Endodermal cell (in vitro differentiated cells): Measurements from ENCODE around the gene AAK1. TPM values are rescaled to one million over a fixed set of nuclear protein-coding genes. Genes with fewer than 3 reads are reported as not detected.

Experiments
- DNase-seq: peaks from one replicate; pipeline ENCODE4 v3.0.0-alpha.2; 2017
- H3K27ac ChIP-seq: 2 replicates; pipeline ENCODE4 v1.5.1; 2013; ENCODE audit warnings: mild to moderate bottlenecking, low read depth, low read length, moderate library complexity
- H3K27me3 ChIP-seq: 2 replicates; pipeline ENCODE4 v1.6.1; 2013; ENCODE audit warnings: mild to moderate bottlenecking, low read length, moderate library complexity; ENCODE audit not compliant: insufficient read depth, control insufficient read depth, poor library complexity, severe bottlenecking
- H3K36me3 ChIP-seq: 2 replicates; pipeline ENCODE4 v1.7.0; 2013; ENCODE audit warnings: mild to moderate bottlenecking, low read length, moderate library complexity; ENCODE audit not compliant: control insufficient read depth, insufficient read depth
- H3K4me1 ChIP-seq: one replicate; pipeline ENCODE4 v1.7.0; 2013; ENCODE audit warnings: low read length; ENCODE audit not compliant: control insufficient read depth, insufficient read depth
- H3K4me3 ChIP-seq: 2 replicates; pipeline ENCODE4 v1.5.1; 2013; ENCODE audit warnings: mild to moderate bottlenecking, low read length, moderate library complexity
- H3K9ac ChIP-seq: 2 replicates; pipeline ENCODE4 v1.6.1; 2013; ENCODE audit warnings: mild to moderate bottlenecking, low read length, moderate library complexity; ENCODE audit not compliant: poor library complexity, severe bottlenecking; ENCODE audit errors: extremely low read depth
- H3K9me3 ChIP-seq: 2 replicates; pipeline ENCODE4 v1.6.1; 2013; ENCODE audit warnings: mild to moderate bottlenecking, low read length, moderate library complexity; ENCODE audit not compliant: control insufficient read depth
- H3K27ac Mint-ChIP-seq: 2 replicates; pipeline ENCODE4 v1.8.0; 2020; ENCODE audit warnings: mixed read lengths
- H3K27me3 Mint-ChIP-seq: 2 replicates; pipeline ENCODE4 v1.8.0; 2021; ENCODE audit warnings: mild to moderate bottlenecking, mixed read lengths; ENCODE audit not compliant: insufficient read depth
- H3K36me3 Mint-ChIP-seq: 2 replicates; pipeline ENCODE4 v1.8.0; 2020; ENCODE audit warnings: low read depth, mixed read lengths
- H3K4me1 Mint-ChIP-seq: 2 replicates; pipeline ENCODE4 v1.8.0; 2020; ENCODE audit warnings: mixed read lengths
- H3K4me3 Mint-ChIP-seq: 2 replicates; pipeline ENCODE4 v1.8.0; 2020; ENCODE audit warnings: mild to moderate bottlenecking, moderate library complexity, mixed read lengths
- H3K9me3 Mint-ChIP-seq: 2 replicates; pipeline ENCODE4 v1.8.0; 2020; ENCODE audit warnings: mild to moderate bottlenecking, mixed read lengths
- WGBS, 2 experiments: methylation state at CpG; one replicate each; pipeline versions ENCODE4 v1.1.5 to v1.1.7; 2013; ENCODE audit warnings: missing lambda C conversion rate in 2 of 2, mixed read lengths in 1 of 2; ENCODE audit not compliant: insufficient coverage in 1 of 2, insufficient read length in 1 of 2; 5-methylcytosine and 5-hydroxymethylcytosine counted together
- total RNA-seq, 2 donors: library from RNA; stranded (reverse); fragmentation: NEBNext Ultra II Directional in 1 of 2; extraction: Animal tissue kit (Norgen Biotek cat#: 25700) in 1 of 2; gene quantifications; 2 replicates in 1 of 2; 3 replicates in 1 of 2; pipeline ENCODE4 v1.2.1, GENCODE V29; 2021
- TF ChIP-seq, protein P1 (sequence below): fragments of 200-600 bp; sonication (generic); conservative IDR thresholded peaks from 2 replicates; pipeline ENCODE4 v1.5.0; 2021; ENCODE audit warnings: antibody characterized with exemption, mild to moderate bottlenecking

The AAK1 gene
- total RNA-seq, 2 donors from 2014 or later, result 29.2 to 34.7 TPM

DNA sequence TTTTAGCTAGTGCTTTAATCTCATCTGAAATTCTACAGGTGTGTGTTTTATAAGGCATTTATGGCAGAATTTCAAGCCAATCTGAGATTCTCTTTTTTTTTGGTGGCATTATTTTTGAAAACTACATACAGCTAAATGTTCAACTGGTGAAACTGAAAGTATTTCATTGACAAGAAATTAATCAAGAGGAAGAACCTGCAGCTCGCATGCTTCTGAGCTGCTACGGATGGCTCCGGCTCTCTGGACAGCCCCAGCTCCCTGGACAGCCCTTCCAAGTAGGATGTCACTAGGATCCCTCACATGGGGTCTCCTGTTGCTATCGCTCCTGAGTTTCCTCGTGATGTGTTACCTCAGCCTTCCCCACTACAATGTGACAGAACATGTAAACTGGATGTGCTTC lies 46.4 kb downstream of the AAK1 start:
- Histone ChIP-seq H3K27ac (no peak overlapping the region), H3K4me1 (peaks cover 6% of the 10 kb centered on the region), H3K9ac (no peak overlapping the region), H3K4me3 (no peak overlapping the region), H3K9me3 (no peaks in the 10 kb centered on the region), H3K27me3 (no peaks in the 10 kb centered on the region), H3K36me3 (no peaks in the 10 kb centered on the region)
- H3K9me3 Mint-ChIP-seq, result no peaks in the 10 kb centered on the region
- TF ChIP-seq, protein P1, sequence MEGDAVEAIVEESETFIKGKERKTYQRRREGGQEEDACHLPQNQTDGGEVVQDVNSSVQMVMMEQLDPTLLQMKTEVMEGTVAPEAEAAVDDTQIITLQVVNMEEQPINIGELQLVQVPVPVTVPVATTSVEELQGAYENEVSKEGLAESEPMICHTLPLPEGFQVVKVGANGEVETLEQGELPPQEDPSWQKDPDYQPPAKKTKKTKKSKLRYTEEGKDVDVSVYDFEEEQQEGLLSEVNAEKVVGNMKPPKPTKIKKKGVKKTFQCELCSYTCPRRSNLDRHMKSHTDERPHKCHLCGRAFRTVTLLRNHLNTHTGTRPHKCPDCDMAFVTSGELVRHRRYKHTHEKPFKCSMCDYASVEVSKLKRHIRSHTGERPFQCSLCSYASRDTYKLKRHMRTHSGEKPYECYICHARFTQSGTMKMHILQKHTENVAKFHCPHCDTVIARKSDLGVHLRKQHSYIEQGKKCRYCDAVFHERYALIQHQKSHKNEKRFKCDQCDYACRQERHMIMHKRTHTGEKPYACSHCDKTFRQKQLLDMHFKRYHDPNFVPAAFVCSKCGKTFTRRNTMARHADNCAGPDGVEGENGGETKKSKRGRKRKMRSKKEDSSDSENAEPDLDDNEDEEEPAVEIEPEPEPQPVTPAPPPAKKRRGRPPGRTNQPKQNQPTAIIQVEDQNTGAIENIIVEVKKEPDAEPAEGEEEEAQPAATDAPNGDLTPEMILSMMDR, result no peak
- 92 to 93% methylated on average over 2 to 5 of the region's 5 CpGs for WGBS, 2 experiments
- DNase-seq, result no peak
- H3K4me1 Mint-ChIP-seq, result peaks cover 6% of the 10 kb centered on the region
- peaks cover 5% of the 10 kb centered on the region for H3K36me3 Mint-ChIP-seq
- no peaks in the 10 kb centered on the region for H3K27me3 Mint-ChIP-seq
- no peak overlapping the region for H3K27ac Mint-ChIP-seq
- no peak overlapping the region for H3K4me3 Mint-ChIP-seq

DNA sequence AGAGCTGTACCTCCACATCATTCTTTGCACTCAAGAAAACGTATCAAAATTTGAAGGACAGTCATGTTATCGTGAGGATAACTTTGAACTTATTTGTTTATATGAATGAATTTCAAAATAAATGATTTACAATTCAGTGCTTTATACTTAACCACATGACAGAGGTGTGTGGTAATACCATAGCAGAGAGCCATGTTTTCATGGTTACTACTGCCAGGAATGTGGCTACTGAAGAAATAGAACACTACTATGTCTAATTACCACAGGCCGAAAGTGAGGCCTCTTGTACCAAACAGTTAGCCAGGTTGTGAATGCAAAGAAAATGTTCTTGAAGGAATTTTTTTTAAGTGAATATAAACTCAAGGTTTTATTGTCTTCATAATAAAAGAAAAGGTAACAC lies 49.2 kb downstream of the AAK1 start:
- H3K9me3 ChIP-seq, result no peaks in the 10 kb centered on the region
- WGBS, 2 experiments, result 84 to 100% methylated on average over 1 to 3 of the region's 3 CpGs
- H3K36me3 ChIP-seq, result no peaks in the 10 kb centered on the region
- no peaks in the 10 kb centered on the region for H3K27me3 ChIP-seq
- no peak overlapping the region for H3K9ac ChIP-seq
- H3K4me1 Mint-ChIP-seq, result peaks cover 7% of the 10 kb centered on the region
- H3K27ac ChIP-seq, result no peak overlapping the region
- no peak overlapping the region for H3K4me3 Mint-ChIP-seq
- H3K4me1 ChIP-seq, result no peaks in the 10 kb centered on the region
- H3K27me3 Mint-ChIP-seq, result no peaks in the 10 kb centered on the region
- H3K9me3 Mint-ChIP-seq, result no peaks in the 10 kb centered on the region
- TF ChIP-seq, protein P1, result no peak
- no peaks in the 10 kb centered on the region for H3K36me3 Mint-ChIP-seq
- DNase-seq, result no peak
- H3K27ac Mint-ChIP-seq, result no peak overlapping the region
- no peak overlapping the region for H3K4me3 ChIP-seq

DNA sequence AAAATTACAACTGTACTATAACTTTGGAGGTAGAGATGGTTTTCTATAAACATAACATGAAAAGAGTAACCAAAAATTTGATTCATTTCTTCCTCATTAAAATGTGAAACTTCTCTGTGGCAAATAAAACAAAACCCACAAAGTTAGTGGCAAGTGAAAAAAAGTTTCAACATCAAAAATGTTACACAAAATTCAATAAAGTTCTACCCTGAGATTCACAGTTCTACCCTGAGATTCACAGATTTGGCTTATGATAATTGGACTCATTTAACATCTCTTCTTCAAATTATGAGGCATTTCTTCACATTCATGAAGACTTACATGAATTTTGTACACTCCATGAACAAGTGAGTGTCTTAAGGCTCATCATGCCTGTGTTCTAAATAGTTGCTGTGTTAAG lies 51.0 kb downstream of the AAK1 start:
- Mint-ChIP-seq H3K4me3 (no peak overlapping the region), H3K27ac (no peak overlapping the region), H3K4me1 (peaks cover 7% of the 10 kb centered on the region), H3K36me3 (no peaks in the 10 kb centered on the region), H3K27me3 (no peaks in the 10 kb centered on the region), H3K9me3 (no peaks in the 10 kb centered on the region)
- no peak for DNase-seq
- H3K9ac ChIP-seq, result no peak overlapping the region
- no peak overlapping the region for H3K4me3 ChIP-seq
- no peaks in the 10 kb centered on the region for H3K9me3 ChIP-seq
- H3K27me3 ChIP-seq, result no peaks in the 10 kb centered on the region
- H3K36me3 ChIP-seq, result no peaks in the 10 kb centered on the region
- TF ChIP-seq, protein P1, result no peak
- no peaks in the 10 kb centered on the region for H3K4me1 ChIP-seq
- no peak overlapping the region for H3K27ac ChIP-seq
